HEK293 (cell line): ENCODE data around the gene NRTN.
A peak's percentile ranks its signal among the peaks of the same experiment; 100 is the strongest.

Source experiments
- CTCF ChIA-PET: fragments of 350-600 bp; formaldehyde crosslinking; extraction: SDS; loops from one replicate; lab custom pipeline; 2021; ENCODE audit warnings: antibody characterized with exemption; lab: Yijun Ruan, JAX
- POLR2A ChIA-PET: fragments of 300-600 bp; formaldehyde crosslinking; extraction: SDS; loops from one replicate; lab custom pipeline; 2020; ENCODE audit warnings: antibody characterized with exemption, inconsistent platforms; lab: Yijun Ruan, JAX
- H3K27ac ChIP-seq: fragments of 200-500 bp; sonication (Bioruptor generic); 2 replicates; pipeline ENCODE4 v1.5.1; 2014; ENCODE audit warnings: low read depth, low read length, control low read depth, inconsistent platforms; ENCODE audit errors: extremely low read depth
- H3K36me3 ChIP-seq, 2 experiments: fragments of 200-500 bp in 1 of 2; sonication (Bioruptor generic) in 1 of 2; 1 replicate in 1 of 2; 2 replicates in 1 of 2; pipeline ENCODE4 v1.5.1; 2014 to 2017; ENCODE audit warnings: inconsistent platforms in 2 of 2, low read length in 2 of 2; ENCODE audit not compliant: control insufficient read depth in 2 of 2, insufficient read depth in 1 of 2
- H3K4me1 ChIP-seq: fragments of 200-500 bp; sonication (Bioruptor generic); 2 replicates; pipeline ENCODE4 v1.5.1; 2014; ENCODE audit warnings: mild to moderate bottlenecking, low read length, inconsistent platforms; ENCODE audit not compliant: control insufficient read depth, insufficient read depth
- H3K4me3 ChIP-seq: 2 replicates; pipeline ENCODE4 v1.5.1; 2011; ENCODE audit warnings: low read depth, mild to moderate bottlenecking, control low read depth, low read length, moderate library complexity
- H3K9me3 ChIP-seq: fragments of 200-500 bp; sonication (Bioruptor generic); 2 replicates; pipeline ENCODE4 v1.5.1; 2014; ENCODE audit warnings: low read depth, low read length, inconsistent platforms; ENCODE audit not compliant: control insufficient read depth, insufficient read depth
- BCL6B ChIP-seq: fragments of 450-650 bp; formaldehyde crosslinking; IDR thresholded peaks from 2 replicates; pipeline ENCODE4 v1.5.1; 2017; ENCODE audit warnings: missing biosample characterization, missing genetic modification characterization
- GLIS1 ChIP-seq: fragments of 450-650 bp; formaldehyde crosslinking; IDR thresholded peaks from 2 replicates; pipeline ENCODE4 v1.5.1; 2016; ENCODE audit warnings: missing biosample characterization, missing genetic modification characterization
- PRDM4 ChIP-seq: fragments of 450-650 bp; formaldehyde crosslinking; IDR thresholded peaks from 2 replicates; pipeline ENCODE4 v1.5.1; 2017; ENCODE audit warnings: missing biosample characterization, missing genetic modification characterization
- SP3 ChIP-seq: fragments of 450-650 bp; formaldehyde crosslinking; IDR thresholded peaks from 2 replicates; pipeline ENCODE4 v1.5.1; 2016; ENCODE audit warnings: missing biosample characterization, missing genetic modification characterization
- ZBTB26 ChIP-seq: fragments of 450-650 bp; formaldehyde crosslinking; optimal IDR thresholded peaks from 2 replicates; pipeline ENCODE3; 2016; ENCODE audit warnings: missing biosample characterization, mild to moderate bottlenecking, missing genetic modification characterization
- ZBTB44 ChIP-seq: fragments of 450-650 bp; IDR thresholded peaks from 2 replicates; pipeline ENCODE4 v1.5.1; 2018; ENCODE audit warnings: missing biosample characterization, mild to moderate bottlenecking, missing genetic modification characterization
- ZBTB49 ChIP-seq: fragments of 450-650 bp; formaldehyde crosslinking; IDR thresholded peaks from 2 replicates; pipeline ENCODE4 v1.5.1; 2016; ENCODE audit warnings: missing biosample characterization, missing genetic modification characterization, low read depth
- ZBTB6 ChIP-seq: fragments of 450-650 bp; formaldehyde crosslinking; IDR thresholded peaks from 2 replicates; pipeline ENCODE4 v1.5.1; 2017; ENCODE audit warnings: missing biosample characterization, missing genetic modification characterization
- ZFP41 ChIP-seq: fragments of 450-650 bp; formaldehyde crosslinking; IDR thresholded peaks from 2 replicates; pipeline ENCODE4 v1.5.1; 2016; ENCODE audit warnings: missing biosample characterization, missing genetic modification characterization, borderline replicate concordance
- ZFP69B ChIP-seq: fragments of 450-650 bp; formaldehyde crosslinking; IDR thresholded peaks from 2 replicates; pipeline ENCODE4 v1.5.1; 2016; ENCODE audit warnings: missing biosample characterization, missing genetic modification characterization
- ZNF19 ChIP-seq: fragments of 450-650 bp; formaldehyde crosslinking; IDR thresholded peaks from 2 replicates; pipeline ENCODE4; 2016; ENCODE audit warnings: missing biosample characterization, missing genetic modification characterization, low read depth
- ZNF292 ChIP-seq: fragments of 450-650 bp; formaldehyde crosslinking; IDR thresholded peaks from 2 replicates; pipeline ENCODE4 v1.5.1; 2016; ENCODE audit warnings: low read depth, missing biosample characterization, missing genetic modification characterization, borderline replicate concordance
- ZNF423 ChIP-seq: fragments of 450-650 bp; formaldehyde crosslinking; IDR thresholded peaks from 2 replicates; pipeline ENCODE4 v1.5.1; 2016; ENCODE audit warnings: missing biosample characterization, missing genetic modification characterization
- ZNF610 ChIP-seq: fragments of 450-650 bp; formaldehyde crosslinking; IDR thresholded peaks from 2 replicates; pipeline ENCODE4 v1.5.1; 2016; ENCODE audit warnings: missing biosample characterization, missing genetic modification characterization, borderline replicate concordance
- ZNF621 ChIP-seq: fragments of 450-650 bp; formaldehyde crosslinking; IDR thresholded peaks from 2 replicates; pipeline ENCODE4 v1.5.1; 2017; ENCODE audit warnings: missing biosample characterization, missing genetic modification characterization
- ZNF639 ChIP-seq: fragments of 450-650 bp; formaldehyde crosslinking; IDR thresholded peaks from 2 replicates; pipeline ENCODE4 v1.5.1; 2016; ENCODE audit warnings: missing biosample characterization, missing genetic modification characterization
- ZNF664 ChIP-seq: fragments of 450-650 bp; formaldehyde crosslinking; IDR thresholded peaks from 2 replicates; pipeline ENCODE4 v1.5.1; 2016; ENCODE audit warnings: missing biosample characterization, missing genetic modification characterization
- ZNF692 ChIP-seq: fragments of 450-650 bp; formaldehyde crosslinking; IDR thresholded peaks from 2 replicates; pipeline ENCODE4 v1.5.1; 2016; ENCODE audit warnings: missing biosample characterization, missing genetic modification characterization
- ZSCAN23 ChIP-seq: fragments of 450-650 bp; formaldehyde crosslinking; IDR thresholded peaks from 2 replicates; pipeline ENCODE4 v1.5.1; 2016; ENCODE audit warnings: missing biosample characterization, missing genetic modification characterization
- ZXDB ChIP-seq: fragments of 450-650 bp; formaldehyde crosslinking; IDR thresholded peaks from 2 replicates; pipeline ENCODE4 v1.5.1; 2016; ENCODE audit warnings: missing biosample characterization, missing genetic modification characterization

Gene NRTN

GRCh38 chr19:5800361-5801270, 4.3 kb upstream of the NRTN start (continued):
- TF ChIP-seq BCL6B: no peak
- TF ChIP-seq ZBTB49 (tag by site-specific recombination): no peak
- no peak for TF ChIP-seq ZSCAN23
- no peak for TF ChIP-seq ZNF19 (tag by site-specific recombination)

- peaks cover 3% of the 10 kb centered on the region; the same call in 1 of the 2 replicates for H3K4me1 ChIP-seq
- H3K36me3 ChIP-seq: no peaks in the 10 kb centered on the region
- POLR2A ChIA-PET: no interaction called here
- H3K4me3 ChIP-seq: no peak overlapping the region
- no peaks in the 10 kb centered on the region for H3K9me3 ChIP-seq
- H3K27ac ChIP-seq: no peak overlapping the region
- CTCF ChIA-PET: interaction anchor here (0.6 to 1.4 kb wide), 4 partner anchors 13 to 279 kb away, joined by 3 to 4 read pairs (median 4); no protein-coding TSS in a partner anchor
- TF ChIP-seq GLIS1 (tag by site-specific recombination): peak; percentile 54
- peak; percentile 24; the same call in 1 of the 2 replicates for TF ChIP-seq SP3 (tag by site-specific recombination)
- no peak for TF ChIP-seq ZNF692 (tag by site-specific recombination)
- no peak for TF ChIP-seq ZNF621 (tag by site-specific recombination)
- no peak for TF ChIP-seq ZBTB44 (tag by site-specific recombination)
- no peak for TF ChIP-seq ZBTB26
- TF ChIP-seq ZNF423 (tag by site-specific recombination): no peak
- TF ChIP-seq ZNF292 (tag by site-specific recombination): no peak
- TF ChIP-seq PRDM4 (tag by site-specific recombination): no peak
- no peak for TF ChIP-seq ZBTB6
- no peak for TF ChIP-seq ZNF639 (tag by site-specific recombination)
- no peak for TF ChIP-seq ZNF664 (tag by site-specific recombination)
- no peak for TF ChIP-seq ZFP69B (tag by site-specific recombination)
- TF ChIP-seq ZXDB (tag by site-specific recombination): no peak
- TF ChIP-seq ZFP41: no peak
- no peak for TF ChIP-seq ZNF610
These were observed 2.9 kb upstream of the NRTN start for GRCh38 chr19:5801796-5802619.
